PC-3 (cell line): ENCODE results near the gene AFTPH. TPM values are rescaled to one million over a fixed set of nuclear protein-coding genes. Genes with fewer than 3 reads are reported as not detected.

Experiments used
- ATAC-seq: fragments of 200-7000 bp; cut with Tn5 transposase; 2 replicates; pipeline ENCODE4 v1.9.1; 2020; ENCODE audit warnings: mild to moderate bottlenecking, moderate library complexity
- BruUV-seq: library from RNA; stranded (reverse); fragments of 400-500 nt; replicated peaks from 2 replicates; lab custom pipeline; 2021; lab: Mats Ljungman, UMichigan
- CTCF ChIA-PET: fragments of 300-600 bp; sonication (Branson Sonifier 250); formaldehyde crosslinking; loops from one replicate; lab custom pipeline; 2022; ENCODE audit warnings: antibody characterized with exemption; lab: Charles Lee
- POLR2A ChIA-PET: fragments of 300-600 bp; sonication (Branson Sonifier 250); formaldehyde crosslinking; loops from one replicate; lab custom pipeline; 2022; ENCODE audit warnings: antibody characterized with exemption; ENCODE audit not compliant: unreplicated experiment; lab: Charles Lee
- DNase-seq: peaks from one replicate; pipeline ENCODE4 v3.0.0-alpha.2; 2015
- H2AFZ ChIP-seq: fragments of 300-600 bp; sonication (generic); 2 replicates; pipeline ENCODE4 v1.6.0; 2016; ENCODE audit warnings: antibody characterized with exemption, low read length
- H3F3A ChIP-seq: fragments of 300-600 bp; sonication (generic); one replicate; pipeline ENCODE4 v1.6.0; 2017; ENCODE audit warnings: antibody characterized with exemption, low read length, control low read depth, mild to moderate bottlenecking; ENCODE audit not compliant: unreplicated experiment
- H3K27ac ChIP-seq: fragments of 300-600 bp; sonication (generic); 2 replicates; pipeline ENCODE4 v1.5.1; 2016; ENCODE audit warnings: mild to moderate bottlenecking, low read length
- H3K27me3 ChIP-seq: fragments of 300-600 bp; sonication (generic); 2 replicates; pipeline ENCODE4 v1.6.1; 2016; ENCODE audit warnings: low read length, mixed read lengths
- H3K36me3 ChIP-seq: fragments of 300-600 bp; sonication (generic); 2 replicates; pipeline ENCODE4 v1.6.1; 2016; ENCODE audit warnings: low read depth, mixed run types, low read length, mixed read lengths
- H3K4me1 ChIP-seq: fragments of 300-600 bp; sonication (generic); 2 replicates; pipeline ENCODE4 v1.5.1; 2016; ENCODE audit warnings: low read length; ENCODE audit not compliant: insufficient read depth
- H3K4me2 ChIP-seq: fragments of 300-600 bp; sonication (generic); 2 replicates; pipeline ENCODE4 v1.6.0; 2016; ENCODE audit warnings: low read length
- H3K4me3 ChIP-seq: fragments of 300-600 bp; sonication (generic); 2 replicates; pipeline ENCODE4 v1.5.1; 2016; ENCODE audit warnings: mild to moderate bottlenecking, low read length, mixed read lengths
- H3K79me2 ChIP-seq: fragments of 300-600 bp; sonication (generic); 2 replicates; pipeline ENCODE4 v1.6.1; 2017; ENCODE audit warnings: low read length, mixed read lengths
- H3K9ac ChIP-seq: fragments of 300-600 bp; sonication (generic); 2 replicates; pipeline ENCODE4 v1.6.0; 2016; ENCODE audit warnings: mild to moderate bottlenecking, low read length
- H3K9me2 ChIP-seq: fragments of 300-600 bp; sonication (generic); replicated peaks from 2 replicates; pipeline ENCODE4 v1.6.1; 2016; ENCODE audit warnings: mixed run types, low read length, mixed read lengths
- H3K9me3 ChIP-seq: fragments of 300-600 bp; sonication (generic); 2 replicates; pipeline ENCODE4 v1.6.1; 2016; ENCODE audit warnings: low read length, mixed read lengths
- H4K20me1 ChIP-seq: fragments of 300-600 bp; sonication (generic); 2 replicates; pipeline ENCODE4 v1.6.1; 2016; ENCODE audit warnings: low read length, mixed read lengths
- EZH2 ChIP-seq: fragments of 300-600 bp; sonication (generic); IDR thresholded peaks from one replicate; pipeline ENCODE4 v1.6.1; 2017; ENCODE audit warnings: antibody characterized with exemption, mild to moderate bottlenecking, low read length; ENCODE audit not compliant: unreplicated experiment
- EZH2phosphoT487 ChIP-seq: fragments of 300-600 bp; sonication (generic); IDR thresholded peaks from 2 replicates; pipeline ENCODE4 v1.6.1; 2018; ENCODE audit warnings: mild to moderate bottlenecking, antibody characterized with exemption, low read length, borderline replicate concordance
- intact Hi-C: fragments of 100-400 bp; cut with micrococcal nuclease; formaldehyde crosslinking; loops from 2 replicates; pipeline ENCODE4 v1.9.0; 2023
- total RNA-seq: library from RNA; depleted of rRNA; stranded (reverse); fragments of >200 nt; gene quantifications from 2 replicates; pipeline ENCODE4 v1.2.3, GENCODE V29; 2014
- TF ChIP-seq, protein P1 (sequence below): fragments of 300-600 bp; sonication (generic); conservative IDR thresholded peaks from 2 replicates; pipeline ENCODE4 v1.5.1; 2017; ENCODE audit warnings: antibody characterized with exemption, low read depth, mild to moderate bottlenecking, low read length

The AFTPH gene
- total RNA-seq, 1 experiment from 2014 or later: 26.6 TPM

GRCh38 chr2:64477037-64477436 lies 47.1 kb upstream of the AFTPH start:
- DNase-seq (no peak), ATAC-seq (no peak)
- Histone ChIP-seq H3K9ac (no peak overlapping the region), H3K9me3 (no peaks in the 10 kb centered on the region), H3K27ac (no peak overlapping the region), H3F3A (no peaks in the 10 kb centered on the region), H3K27me3 (no peaks in the 10 kb centered on the region), H3K4me1 (peaks cover 6% of the 10 kb centered on the region; the same call in 1 of the 2 replicates), H3K9me2 (no peaks in the 10 kb centered on the region), H3K4me2 (no peak overlapping the region), H2AFZ (no peak overlapping the region), H3K4me3 (no peak overlapping the region), H3K36me3 (no peaks in the 10 kb centered on the region), H3K79me2 (no peaks in the 10 kb centered on the region), H4K20me1 (no peaks in the 10 kb centered on the region)
- TF ChIP-seq, protein P1, sequence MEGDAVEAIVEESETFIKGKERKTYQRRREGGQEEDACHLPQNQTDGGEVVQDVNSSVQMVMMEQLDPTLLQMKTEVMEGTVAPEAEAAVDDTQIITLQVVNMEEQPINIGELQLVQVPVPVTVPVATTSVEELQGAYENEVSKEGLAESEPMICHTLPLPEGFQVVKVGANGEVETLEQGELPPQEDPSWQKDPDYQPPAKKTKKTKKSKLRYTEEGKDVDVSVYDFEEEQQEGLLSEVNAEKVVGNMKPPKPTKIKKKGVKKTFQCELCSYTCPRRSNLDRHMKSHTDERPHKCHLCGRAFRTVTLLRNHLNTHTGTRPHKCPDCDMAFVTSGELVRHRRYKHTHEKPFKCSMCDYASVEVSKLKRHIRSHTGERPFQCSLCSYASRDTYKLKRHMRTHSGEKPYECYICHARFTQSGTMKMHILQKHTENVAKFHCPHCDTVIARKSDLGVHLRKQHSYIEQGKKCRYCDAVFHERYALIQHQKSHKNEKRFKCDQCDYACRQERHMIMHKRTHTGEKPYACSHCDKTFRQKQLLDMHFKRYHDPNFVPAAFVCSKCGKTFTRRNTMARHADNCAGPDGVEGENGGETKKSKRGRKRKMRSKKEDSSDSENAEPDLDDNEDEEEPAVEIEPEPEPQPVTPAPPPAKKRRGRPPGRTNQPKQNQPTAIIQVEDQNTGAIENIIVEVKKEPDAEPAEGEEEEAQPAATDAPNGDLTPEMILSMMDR: no peak
- TF ChIP-seq EZH2phosphoT487: no peak
- TF ChIP-seq EZH2: no peak
- no TSS peak for BruUV-seq
- intact Hi-C loops: no loop called here
- ChIA-PET CTCF (no interaction called here), POLR2A (no interaction called here)

DNA sequence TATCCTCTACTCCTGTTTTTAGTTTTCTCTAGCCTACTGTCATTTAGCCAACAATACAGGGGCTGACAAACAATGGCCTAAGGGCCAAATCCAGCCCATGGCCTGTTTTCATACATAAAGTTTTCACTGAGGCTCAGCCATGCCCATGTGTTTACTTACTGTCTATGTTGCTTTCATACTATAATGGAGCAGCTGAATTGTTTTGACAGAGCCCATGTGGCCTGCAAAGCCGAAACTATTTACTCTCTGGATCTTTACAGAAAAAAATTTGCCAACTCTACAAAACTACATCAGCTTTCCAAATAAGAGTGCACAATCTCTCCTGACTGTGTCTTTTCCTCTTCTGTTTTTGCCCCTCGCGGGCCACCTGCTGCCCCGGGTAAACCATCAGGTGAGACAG lies 46.1 kb upstream of the AFTPH start:
- Histone ChIP-seq H2AFZ (no peak overlapping the region), H3K9ac (no peak overlapping the region), H3K27me3 (no peaks in the 10 kb centered on the region), H3K79me2 (no peaks in the 10 kb centered on the region), H3K36me3 (no peaks in the 10 kb centered on the region), H3F3A (no peaks in the 10 kb centered on the region), H3K4me3 (no peak overlapping the region), H3K4me2 (no peak overlapping the region), H4K20me1 (no peaks in the 10 kb centered on the region), H3K9me3 (no peaks in the 10 kb centered on the region), H3K27ac (no peak overlapping the region), H3K9me2 (no peaks in the 10 kb centered on the region), H3K4me1 (peaks cover 13% of the 10 kb centered on the region)
- intact Hi-C loops: no loop called here
- POLR2A ChIA-PET: no interaction called here
- CTCF ChIA-PET: no interaction called here
- TF ChIP-seq EZH2 (no peak), EZH2phosphoT487 (no peak)
- TF ChIP-seq, protein P1: no peak
- DNase-seq (no peak), ATAC-seq (no peak)
- BruUV-seq: no TSS peak

DNA sequence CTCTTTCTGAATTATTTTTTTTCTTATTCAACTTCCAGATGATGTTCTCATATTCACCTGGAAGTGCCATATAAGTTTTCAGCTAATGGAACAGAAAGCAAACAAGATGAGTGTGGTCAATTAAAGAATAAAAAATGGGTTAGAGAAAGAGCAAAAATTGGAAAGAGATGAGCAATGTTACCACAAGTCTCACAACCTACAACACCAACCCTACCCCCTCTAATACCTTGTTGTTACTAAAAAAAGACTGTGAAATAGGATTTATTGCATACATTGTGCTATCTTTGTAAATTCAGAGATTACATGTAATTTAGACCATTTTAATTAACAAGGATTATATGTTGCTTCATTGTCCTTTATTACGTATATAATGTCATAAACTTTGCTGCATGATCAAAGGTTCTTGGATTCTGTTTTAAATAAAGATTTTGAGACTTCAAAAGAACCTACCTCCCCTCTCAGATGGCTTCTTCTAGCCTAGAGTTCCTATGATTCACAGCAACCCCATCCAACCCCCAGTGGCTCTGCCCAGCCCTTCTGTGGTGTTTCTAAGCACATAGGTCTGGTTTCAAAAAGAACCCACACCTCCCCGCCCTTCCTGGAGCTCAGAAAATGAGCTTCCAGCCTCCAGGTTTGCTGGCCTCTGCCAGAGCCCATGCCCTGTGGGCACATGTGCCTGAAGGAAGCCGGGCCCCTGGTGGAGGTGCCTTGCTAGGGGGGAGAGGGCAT lies 45.5 kb upstream of the AFTPH start:
- Histone ChIP-seq H2AFZ (no peak overlapping the region), H3F3A (no peaks in the 10 kb centered on the region), H3K9ac (no peak overlapping the region), H3K27ac (no peak overlapping the region), H3K4me2 (no peak overlapping the region), H3K4me1 (peaks cover 20% of the 10 kb centered on the region), H3K9me2 (no peaks in the 10 kb centered on the region), H3K79me2 (no peaks in the 10 kb centered on the region), H3K9me3 (no peaks in the 10 kb centered on the region), H3K4me3 (no peak overlapping the region), H4K20me1 (no peaks in the 10 kb centered on the region), H3K36me3 (no peaks in the 10 kb centered on the region), H3K27me3 (no peaks in the 10 kb centered on the region)
- CTCF ChIA-PET: interaction anchor here (0.7 kb wide), 1 partner anchor 809 kb away, joined by 3 read pairs; no protein-coding TSS in a partner anchor
- POLR2A ChIA-PET: no interaction called here
- TF ChIP-seq, protein P1: no peak
- no peak for TF ChIP-seq EZH2phosphoT487
- no peak for TF ChIP-seq EZH2
- BruUV-seq: no TSS peak
- peak; percentile 29 for DNase-seq
- ATAC-seq: no peak
- intact Hi-C loops: no loop called here
